ENCODE data around the gene THBD. TPM values are rescaled to one million over a fixed set of nuclear protein-coding genes. Genes with fewer than 3 reads are reported as not detected.

THBD gene
- total RNA-seq, 1 experiment from 2014 or later: 3.1 TPM

GRCh38 chr20:23096986-23097520, 47.6 kb upstream of the THBD start:
- Histone ChIP-seq H2AFZ (ENCODE audit: low read length) (no peak overlapping the region), H3K9ac (ENCODE audit: low read length) (no peak overlapping the region), H3K4me3 (ENCODE audit: low read length) (no peak overlapping the region), H3K4me1 (ENCODE audit: insufficient read depth, low read length) (peaks cover 17% of the 10 kb centered on the region), H3K79me2 (ENCODE audit: low read length) (no peaks in the 10 kb centered on the region), H3K36me3 (ENCODE audit: low read depth, low read length) (no peaks in the 10 kb centered on the region), H3K4me2 (ENCODE audit: low read length) (no peak overlapping the region), H3K9me3 (ENCODE audit: low read length) (no peaks in the 10 kb centered on the region), H3F3A (ENCODE audit: low read length, unreplicated experiment) (no peaks in the 10 kb centered on the region), H3K27me3 (ENCODE audit: low read length) (no peaks in the 10 kb centered on the region; the same call in 1 of the 2 replicates), H3K27ac (ENCODE audit: low read length) (no peak overlapping the region), H4K20me1 (ENCODE audit: low read length) (no peaks in the 10 kb centered on the region), H3K9me2 (replicated peaks; ENCODE audit: low read length) (no peaks in the 10 kb centered on the region)
- DNase-seq (no peak), ATAC-seq (no peak)
- BruUV-seq (replicated peaks): no TSS peak
- POLR2A ChIA-PET (ENCODE audit: unreplicated experiment): no interaction called here
- TF ChIP-seq CTCF (conservative IDR thresholded peaks at IDR 0.05; ENCODE audit: low read depth, low read length) (no peak), EZH2phosphoT487 (IDR thresholded peaks at IDR 0.05; ENCODE audit: borderline replicate concordance, low read length) (no peak), EZH2 (IDR thresholded peaks at IDR 0.05; ENCODE audit: low read length, unreplicated experiment) (no peak)
- intact Hi-C loops (cut with micrococcal nuclease): no loop called here
- CTCF ChIA-PET: no interaction called here

DNA sequence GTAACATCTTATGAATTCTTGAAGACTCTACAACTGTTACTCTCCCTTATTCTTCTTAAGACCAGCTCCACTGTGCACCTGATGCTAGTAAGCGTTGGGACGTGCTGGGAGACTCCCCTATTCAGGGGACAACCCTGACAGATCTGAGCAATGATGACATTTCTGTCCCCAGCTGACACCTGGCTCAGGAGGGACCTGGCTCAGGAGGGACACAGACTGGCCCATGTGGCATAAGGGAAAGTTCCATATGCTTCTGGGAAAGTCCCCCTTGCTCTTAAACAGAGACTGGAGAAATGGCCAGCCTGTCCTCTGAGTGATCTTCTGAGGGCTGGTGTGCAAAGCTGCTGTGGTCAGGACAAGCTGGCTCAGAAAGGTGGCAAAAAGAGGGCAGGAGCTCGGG, 46.6 kb upstream of the THBD start:
- no peaks in the 10 kb centered on the region for H3K9me3 ChIP-seq (ENCODE audit: low read length)
- no TSS peak for BruUV-seq (replicated peaks)
- no peak overlapping the region for H3K9ac ChIP-seq (ENCODE audit: low read length)
- intact Hi-C loops (cut with micrococcal nuclease): no loop called here
- H3K79me2 ChIP-seq (ENCODE audit: low read length): no peaks in the 10 kb centered on the region
- DNase-seq (no peak), ATAC-seq (no peak)
- ChIA-PET CTCF (no interaction called here), POLR2A (ENCODE audit: unreplicated experiment) (no interaction called here)
- H3K4me3 ChIP-seq (ENCODE audit: low read length): no peak overlapping the region
- H3F3A ChIP-seq (ENCODE audit: low read length, unreplicated experiment): no peaks in the 10 kb centered on the region
- H3K27ac ChIP-seq (ENCODE audit: low read length): no peak overlapping the region
- TF ChIP-seq EZH2 (IDR thresholded peaks at IDR 0.05; ENCODE audit: low read length, unreplicated experiment) (no peak), EZH2phosphoT487 (IDR thresholded peaks at IDR 0.05; ENCODE audit: borderline replicate concordance, low read length) (no peak), CTCF (conservative IDR thresholded peaks at IDR 0.05; ENCODE audit: low read depth, low read length) (no peak)
- H3K4me2 ChIP-seq (ENCODE audit: low read length): no peak overlapping the region
- H3K9me2 ChIP-seq (replicated peaks; ENCODE audit: low read length): no peaks in the 10 kb centered on the region
- H2AFZ ChIP-seq (ENCODE audit: low read length): no peak overlapping the region
- no peaks in the 10 kb centered on the region for H4K20me1 ChIP-seq (ENCODE audit: low read length)
- no peaks in the 10 kb centered on the region; the same call in 1 of the 2 replicates for H3K27me3 ChIP-seq (ENCODE audit: low read length)
- no peaks in the 10 kb centered on the region for H3K36me3 ChIP-seq (ENCODE audit: low read depth, low read length)
- peaks cover 17% of the 10 kb centered on the region for H3K4me1 ChIP-seq (ENCODE audit: insufficient read depth, low read length)

DNA sequence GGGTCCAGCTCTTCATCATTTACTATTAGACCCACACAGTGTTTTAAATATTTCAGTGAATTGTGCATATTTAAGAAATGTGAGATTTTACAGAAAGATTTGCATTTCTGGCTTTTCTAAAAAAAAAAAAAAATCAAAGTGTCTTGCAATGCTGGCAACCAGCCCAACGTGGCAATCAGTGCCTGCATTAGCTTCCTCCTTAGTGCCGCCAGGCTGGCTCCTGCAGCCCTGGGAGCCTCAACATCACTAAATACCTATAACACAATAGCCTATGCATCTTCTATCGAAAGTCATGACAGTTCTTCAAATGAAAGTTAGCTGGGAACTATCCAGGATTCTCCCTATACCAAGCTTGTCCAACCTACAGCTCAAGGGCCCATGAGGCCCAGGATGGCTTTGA, 46.0 kb upstream of the THBD start:
- Histone ChIP-seq H3K79me2 (ENCODE audit: low read length) (no peaks in the 10 kb centered on the region), H3K4me1 (ENCODE audit: insufficient read depth, low read length) (peaks cover 15% of the 10 kb centered on the region), H3K9ac (ENCODE audit: low read length) (no peak overlapping the region), H4K20me1 (ENCODE audit: low read length) (no peaks in the 10 kb centered on the region), H3K4me2 (ENCODE audit: low read length) (0 out of 2 replicates have a peak overlapping the region, but pooled peaks have one; percentile 9), H3K36me3 (ENCODE audit: low read depth, low read length) (no peaks in the 10 kb centered on the region), H3K9me3 (ENCODE audit: low read length) (no peaks in the 10 kb centered on the region), H3K4me3 (ENCODE audit: low read length) (no peak overlapping the region), H3F3A (ENCODE audit: low read length, unreplicated experiment) (no peaks in the 10 kb centered on the region), H3K27me3 (ENCODE audit: low read length) (no peaks in the 10 kb centered on the region; the same call in 1 of the 2 replicates), H2AFZ (ENCODE audit: low read length) (no peak overlapping the region), H3K27ac (ENCODE audit: low read length) (0 out of 2 replicates have a peak overlapping the region, but pooled peaks have one; percentile 24), H3K9me2 (replicated peaks; ENCODE audit: low read length) (no peaks in the 10 kb centered on the region)
- TF ChIP-seq EZH2phosphoT487 (IDR thresholded peaks at IDR 0.05; ENCODE audit: borderline replicate concordance, low read length): no peak
- CTCF ChIA-PET: interaction anchor here (0.7 kb wide), 1 partner anchor 404 kb away, joined by 3 read pairs; no protein-coding TSS in a partner anchor
- BruUV-seq (replicated peaks): no TSS peak
- intact Hi-C loops (cut with micrococcal nuclease): no loop called here
- ATAC-seq: no peak
- no peak for DNase-seq
- POLR2A ChIA-PET (ENCODE audit: unreplicated experiment): no interaction called here
